HL-60 (cell line): ENCODE data around the gene ALK.

Experiments used
- DNase-seq, 2 experiments: peaks; one replicate each; pipeline ENCODE4 v3.0.0-alpha.2; 2010 to 2020; ENCODE audit warnings: low read depth in 1 of 2, low spot score in 1 of 2
- H3K27ac ChIP-seq: fragments of 250-450 bp; sonication (Bioruptor Pico); replicated peaks from 2 replicates; pipeline ENCODE4 v1.5.1; 2020; ENCODE audit warnings: mild to moderate bottlenecking, moderate library complexity
- H3K27me3 ChIP-seq: fragments of 250-450 bp; sonication (Bioruptor Pico); 2 replicates; pipeline ENCODE4 v1.5.1; 2021; ENCODE audit warnings: mild to moderate bottlenecking, moderate library complexity; ENCODE audit not compliant: insufficient read depth, poor library complexity, severe bottlenecking
- H3K4me3 ChIP-seq: replicated peaks from 2 replicates; pipeline ENCODE4 v1.5.1; 2011; ENCODE audit warnings: mild to moderate bottlenecking, control low read depth, low read length; ENCODE audit not compliant: insufficient read depth
- GABPA ChIP-seq: IDR thresholded peaks from 2 replicates; pipeline ENCODE4 v1.6.1; 2012; ENCODE audit warnings: low read depth
- POLR2AphosphoS5 ChIP-seq: IDR thresholded peaks from 2 replicates; pipeline ENCODE4 v1.6.1; 2012; ENCODE audit warnings: low read depth
- SPI1 ChIP-seq: IDR thresholded peaks from 2 replicates; pipeline ENCODE4 v1.6.1; 2012; ENCODE audit warnings: low read depth, mild to moderate bottlenecking, borderline replicate concordance
- TF ChIP-seq, protein P1 (sequence below): IDR thresholded peaks from 2 replicates; pipeline ENCODE4 v1.6.1; 2012; ENCODE audit warnings: low read depth; ENCODE audit not compliant: insufficient replicate concordance
- TF ChIP-seq, protein P2 (sequence below): IDR thresholded peaks from one replicate; pipeline ENCODE4 v1.5.1; 2011; ENCODE audit warnings: low read length, control low read depth, inconsistent platforms; ENCODE audit not compliant: insufficient read depth

ALK gene

DNA sequence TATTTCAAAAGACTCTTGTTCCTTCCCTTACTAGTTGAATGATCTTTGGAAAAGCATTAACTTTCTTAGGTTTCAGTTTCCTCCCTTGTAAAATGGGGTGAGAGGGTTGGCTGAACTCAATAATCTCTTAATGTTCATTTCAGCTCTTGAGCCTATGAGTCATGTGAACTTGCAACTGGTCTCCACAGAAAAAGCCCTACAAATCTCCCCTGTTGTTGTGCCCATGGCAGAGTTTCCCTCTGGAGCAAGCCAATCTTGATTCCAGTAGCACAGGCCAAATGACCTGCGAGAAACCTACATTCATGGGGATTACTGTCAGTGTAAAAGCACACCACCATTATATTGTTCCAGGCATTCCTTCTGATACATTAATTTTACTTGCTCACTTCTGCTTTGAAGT is 388.9 kb downstream of the ALK start:
- H3K27me3 ChIP-seq = no peaks in the 10 kb centered on the region

DNA sequence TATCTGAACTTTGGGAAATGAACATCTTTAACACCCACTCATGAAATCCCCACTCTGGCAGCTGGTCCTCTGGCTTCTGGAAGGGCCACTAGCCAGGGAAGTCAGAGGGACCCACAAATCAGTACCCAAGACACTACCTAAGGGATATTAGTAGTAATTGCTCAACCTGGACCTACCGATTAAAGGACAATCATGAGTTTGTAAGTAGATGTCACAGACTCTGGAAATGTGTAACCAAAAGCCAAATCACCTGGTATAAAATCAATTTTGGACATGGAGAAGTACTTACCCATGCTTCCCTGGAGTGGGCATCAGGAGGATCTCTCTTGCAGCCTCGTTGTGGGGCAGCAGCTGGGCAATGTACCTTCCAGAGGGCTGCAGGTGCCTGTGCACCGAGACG is 389.8 kb downstream of the ALK start:
- H3K27ac ChIP-seq = no peak overlapping the region
- TF ChIP-seq, protein P1, sequence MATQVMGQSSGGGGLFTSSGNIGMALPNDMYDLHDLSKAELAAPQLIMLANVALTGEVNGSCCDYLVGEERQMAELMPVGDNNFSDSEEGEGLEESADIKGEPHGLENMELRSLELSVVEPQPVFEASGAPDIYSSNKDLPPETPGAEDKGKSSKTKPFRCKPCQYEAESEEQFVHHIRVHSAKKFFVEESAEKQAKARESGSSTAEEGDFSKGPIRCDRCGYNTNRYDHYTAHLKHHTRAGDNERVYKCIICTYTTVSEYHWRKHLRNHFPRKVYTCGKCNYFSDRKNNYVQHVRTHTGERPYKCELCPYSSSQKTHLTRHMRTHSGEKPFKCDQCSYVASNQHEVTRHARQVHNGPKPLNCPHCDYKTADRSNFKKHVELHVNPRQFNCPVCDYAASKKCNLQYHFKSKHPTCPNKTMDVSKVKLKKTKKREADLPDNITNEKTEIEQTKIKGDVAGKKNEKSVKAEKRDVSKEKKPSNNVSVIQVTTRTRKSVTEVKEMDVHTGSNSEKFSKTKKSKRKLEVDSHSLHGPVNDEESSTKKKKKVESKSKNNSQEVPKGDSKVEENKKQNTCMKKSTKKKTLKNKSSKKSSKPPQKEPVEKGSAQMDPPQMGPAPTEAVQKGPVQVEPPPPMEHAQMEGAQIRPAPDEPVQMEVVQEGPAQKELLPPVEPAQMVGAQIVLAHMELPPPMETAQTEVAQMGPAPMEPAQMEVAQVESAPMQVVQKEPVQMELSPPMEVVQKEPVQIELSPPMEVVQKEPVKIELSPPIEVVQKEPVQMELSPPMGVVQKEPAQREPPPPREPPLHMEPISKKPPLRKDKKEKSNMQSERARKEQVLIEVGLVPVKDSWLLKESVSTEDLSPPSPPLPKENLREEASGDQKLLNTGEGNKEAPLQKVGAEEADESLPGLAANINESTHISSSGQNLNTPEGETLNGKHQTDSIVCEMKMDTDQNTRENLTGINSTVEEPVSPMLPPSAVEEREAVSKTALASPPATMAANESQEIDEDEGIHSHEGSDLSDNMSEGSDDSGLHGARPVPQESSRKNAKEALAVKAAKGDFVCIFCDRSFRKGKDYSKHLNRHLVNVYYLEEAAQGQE = no peak
- TF ChIP-seq POLR2AphosphoS5 (no peak), SPI1 (no peak), GABPA (no peak)
- TF ChIP-seq, protein P2, sequence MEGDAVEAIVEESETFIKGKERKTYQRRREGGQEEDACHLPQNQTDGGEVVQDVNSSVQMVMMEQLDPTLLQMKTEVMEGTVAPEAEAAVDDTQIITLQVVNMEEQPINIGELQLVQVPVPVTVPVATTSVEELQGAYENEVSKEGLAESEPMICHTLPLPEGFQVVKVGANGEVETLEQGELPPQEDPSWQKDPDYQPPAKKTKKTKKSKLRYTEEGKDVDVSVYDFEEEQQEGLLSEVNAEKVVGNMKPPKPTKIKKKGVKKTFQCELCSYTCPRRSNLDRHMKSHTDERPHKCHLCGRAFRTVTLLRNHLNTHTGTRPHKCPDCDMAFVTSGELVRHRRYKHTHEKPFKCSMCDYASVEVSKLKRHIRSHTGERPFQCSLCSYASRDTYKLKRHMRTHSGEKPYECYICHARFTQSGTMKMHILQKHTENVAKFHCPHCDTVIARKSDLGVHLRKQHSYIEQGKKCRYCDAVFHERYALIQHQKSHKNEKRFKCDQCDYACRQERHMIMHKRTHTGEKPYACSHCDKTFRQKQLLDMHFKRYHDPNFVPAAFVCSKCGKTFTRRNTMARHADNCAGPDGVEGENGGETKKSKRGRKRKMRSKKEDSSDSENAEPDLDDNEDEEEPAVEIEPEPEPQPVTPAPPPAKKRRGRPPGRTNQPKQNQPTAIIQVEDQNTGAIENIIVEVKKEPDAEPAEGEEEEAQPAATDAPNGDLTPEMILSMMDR = no peak
- H3K27me3 ChIP-seq = no peaks in the 10 kb centered on the region
- DNase-seq = no peak
- H3K4me3 ChIP-seq = no peak overlapping the region

More for the DNA sequence above, 388.9 kb downstream of the ALK start:
- H3K27ac ChIP-seq = no peak overlapping the region
- DNase-seq = no peak
- TF ChIP-seq GABPA = no peak
- TF ChIP-seq, protein P1 = no peak
- TF ChIP-seq POLR2AphosphoS5 = no peak
- TF ChIP-seq, protein P2 = no peak
- no peak for TF ChIP-seq SPI1
- no peak overlapping the region for H3K4me3 ChIP-seq

DNA sequence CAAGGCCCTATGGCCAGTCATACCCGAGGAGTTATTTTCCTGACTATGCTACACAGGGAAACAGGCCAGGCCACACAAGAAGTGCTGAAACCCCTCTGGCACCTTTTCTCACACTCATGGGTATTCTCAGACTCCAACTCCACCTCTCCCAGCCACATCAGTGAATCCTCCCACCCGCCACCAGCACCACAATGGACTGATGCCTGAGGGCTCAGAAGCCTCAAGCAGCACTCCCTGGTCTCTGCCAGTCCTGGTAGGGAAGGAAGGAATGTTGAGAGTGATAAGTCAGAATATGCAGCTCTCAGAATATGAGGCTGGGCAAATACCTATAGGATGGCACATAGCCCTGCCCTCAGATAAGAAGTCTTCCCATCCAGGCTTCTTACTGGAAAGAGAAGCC is 391.1 kb downstream of the ALK start:
- Histone ChIP-seq H3K4me3 (no peak overlapping the region), H3K27ac (no peak overlapping the region), H3K27me3 (no peaks in the 10 kb centered on the region)
- DNase-seq = no peak
- TF ChIP-seq, protein P2 = no peak

DNA sequence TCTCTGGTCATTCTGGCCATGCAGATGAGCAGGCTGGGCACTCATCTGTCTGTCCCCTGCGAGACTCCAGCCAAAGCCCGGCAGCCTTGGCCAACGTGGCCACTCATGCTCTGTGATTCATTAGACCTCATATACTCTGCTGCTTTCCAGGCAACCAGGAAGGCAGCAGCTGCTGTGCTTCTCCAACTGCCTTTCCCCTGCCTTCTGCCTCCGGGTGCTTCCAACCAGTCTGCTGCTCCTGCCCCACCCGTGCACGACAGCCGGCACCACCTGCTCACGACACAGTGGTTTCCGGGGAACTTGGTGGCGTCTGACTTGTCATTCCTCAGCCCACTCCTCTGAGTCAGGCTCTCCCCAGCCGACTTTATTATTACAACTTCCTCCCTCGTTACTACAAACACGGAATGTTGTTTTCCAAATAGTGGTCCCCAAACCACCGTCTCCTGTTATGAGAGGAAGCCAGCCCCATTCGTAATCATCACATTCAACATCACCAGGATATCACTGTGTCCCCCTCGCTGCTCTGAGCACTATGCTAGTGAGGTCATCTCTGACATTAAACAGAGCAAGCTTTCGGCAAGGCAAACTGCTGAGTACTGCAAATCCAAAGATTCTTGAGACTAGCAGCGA is 392.4 kb downstream of the ALK start:
- DNase-seq = no peak
- H3K27me3 ChIP-seq = no peaks in the 10 kb centered on the region
- H3K27ac ChIP-seq = no peak overlapping the region
- no peak overlapping the region for H3K4me3 ChIP-seq
- TF ChIP-seq, protein P1 = no peak
- TF ChIP-seq SPI1 (no peak), GABPA (no peak), POLR2AphosphoS5 (no peak)
- TF ChIP-seq, protein P2 = no peak
